B cell (primary cell): ENCODE data around the gene ELOVL3. TPM values are rescaled to one million over a fixed set of nuclear protein-coding genes. Genes with fewer than 3 reads are reported as not detected.

Experiments used
- ATAC-seq: fragments of 200-7000 bp; cut with Tn5 transposase; one replicate; pipeline ENCODE4 v1.10.0; 2021; ENCODE audit warnings: low read depth, mild to moderate bottlenecking, moderate number of reproducible peaks, moderate library complexity
- CTCF ChIA-PET: fragments of 350-600 bp; sonication (Branson Sonifier 250); formaldehyde crosslinking; loops from one replicate; lab custom pipeline; 2021; ENCODE audit warnings: antibody characterized with exemption, inconsistent platforms; lab: Charles Lee
- POLR2A ChIA-PET: fragments of 350-600 bp; sonication (Branson Sonifier 250); formaldehyde crosslinking; loops from one replicate; lab custom pipeline; 2021; ENCODE audit warnings: antibody characterized with exemption; lab: Charles Lee
- DNase-seq: peaks from one replicate; pipeline ENCODE4 v3.0.0; 2013
- H2AFZ ChIP-seq: 2 replicates; pipeline ENCODE4 v1.6.1; 2012; ENCODE audit warnings: mild to moderate bottlenecking, low read depth, low read length; ENCODE audit not compliant: insufficient read depth, poor library complexity, severe bottlenecking
- H3K27ac ChIP-seq, 2 donors: 1 replicate in 1 of 2; 2 replicates in 1 of 2; pipeline ENCODE4 v1.5.1; 2012 to 2013; ENCODE audit warnings: low read length in 2 of 2, mild to moderate bottlenecking in 2 of 2, moderate library complexity in 1 of 2
- H3K27me3 ChIP-seq, 4 experiments: fragments of 200-600 bp in 1 of 4; sonication (generic) in 1 of 4; replicated peaks in 1 of 4; 1 replicate in 2 of 4; 2 replicates in 2 of 4; pipeline versions ENCODE4 v1.6.1 to v1.7.0; 2013 to 2016; ENCODE audit warnings: low read length in 3 of 4, mild to moderate bottlenecking in 2 of 4, mixed read lengths in 1 of 4, moderate library complexity in 1 of 4; ENCODE audit not compliant: insufficient read depth in 4 of 4, control insufficient read depth in 3 of 4; ENCODE audit errors: control extremely low read depth in 1 of 4
- H3K36me3 ChIP-seq, 2 experiments: replicated peaks in 1 of 2; 1 replicate in 1 of 2; 2 replicates in 1 of 2; pipeline versions ENCODE4 v1.6.1 to v1.7.1; 2013; ENCODE audit warnings: low read length in 1 of 2; ENCODE audit not compliant: insufficient read depth in 2 of 2, control insufficient read depth in 1 of 2; ENCODE audit errors: control extremely low read depth in 1 of 2, extremely low read depth in 1 of 2
- H3K4me1 ChIP-seq, 2 donors: fragments of 200-600 bp in 1 of 2; sonication (generic) in 1 of 2; 1 replicate in 1 of 2; 2 replicates in 1 of 2; pipeline versions ENCODE4 v1.5.1 to v1.6.1; 2013 to 2017; ENCODE audit warnings: low read length in 2 of 2; ENCODE audit not compliant: control insufficient read depth in 2 of 2, insufficient read depth in 2 of 2
- H3K4me2 ChIP-seq: replicated peaks from 2 replicates; pipeline ENCODE3; 2012; ENCODE audit warnings: mild to moderate bottlenecking, low read depth, low read length; ENCODE audit not compliant: poor library complexity, severe bottlenecking
- H3K4me3 ChIP-seq, 5 experiments: fragments of 200-600 bp in 1 of 5; sonication (generic) in 1 of 5; 1 replicate in 3 of 5; 2 replicates in 2 of 5; pipeline versions ENCODE4 v1.5.1 to v1.7.0; 2011 to 2016; ENCODE audit warnings: low read length in 4 of 5, mild to moderate bottlenecking in 4 of 5, low read depth in 2 of 5, control low read depth in 1 of 5, moderate library complexity in 1 of 5; ENCODE audit not compliant: insufficient read depth in 1 of 5; ENCODE audit errors: control extremely low read depth in 1 of 5, extremely low read depth in 1 of 5
- H3K79me2 ChIP-seq: fragments of 200-600 bp; sonication (generic); one replicate; pipeline ENCODE4 v1.6.0; 2016; ENCODE audit warnings: low read length; ENCODE audit not compliant: control insufficient read depth, insufficient read depth
- H3K9ac ChIP-seq: fragments of 200-600 bp; sonication (generic); 2 replicates; pipeline ENCODE4 v1.6.1; 2017; ENCODE audit warnings: mild to moderate bottlenecking, low read length, moderate library complexity
- H3K9me3 ChIP-seq, 3 donors: one replicate each; pipeline versions ENCODE4 v1.6.1 to v1.7.1; 2013; ENCODE audit warnings: low read length in 2 of 3; ENCODE audit not compliant: control insufficient read depth in 2 of 3, insufficient read depth in 1 of 3; ENCODE audit errors: control extremely low read depth in 1 of 3
- H4K20me1 ChIP-seq: 2 replicates; pipeline ENCODE4 v1.6.0; 2012; ENCODE audit warnings: mild to moderate bottlenecking, low read length; ENCODE audit not compliant: insufficient read depth, control insufficient read depth, poor library complexity, severe bottlenecking
- H3K27ac Mint-ChIP-seq: one replicate; pipeline ENCODE4 v1.8.0; 2021; ENCODE audit warnings: mixed read lengths
- H3K27me3 Mint-ChIP-seq: one replicate; pipeline ENCODE4 v1.8.0; 2021; ENCODE audit warnings: mixed read lengths
- H3K4me1 Mint-ChIP-seq: one replicate; pipeline ENCODE4 v1.8.0; 2021; ENCODE audit warnings: mixed read lengths
- H3K4me3 Mint-ChIP-seq: one replicate; pipeline ENCODE4 v1.8.0; 2021; ENCODE audit warnings: mixed read lengths
- H3K9me3 Mint-ChIP-seq: one replicate; pipeline ENCODE4 v1.8.0; 2022; ENCODE audit warnings: mixed read lengths; ENCODE audit not compliant: insufficient read depth
- EZH2 ChIP-seq: IDR thresholded peaks from 2 replicates; pipeline ENCODE4 v1.6.1; 2012; ENCODE audit warnings: borderline replicate concordance, low read depth, mild to moderate bottlenecking, moderate library complexity, low read length; ENCODE audit not compliant: insufficient read depth, poor library complexity, severe bottlenecking
- WGBS: methylation state at CpG from one replicate; pipeline ENCODE4 v1.1.5; 2013; ENCODE audit warnings: missing lambda C conversion rate; ENCODE audit not compliant: insufficient coverage; 5-methylcytosine and 5-hydroxymethylcytosine counted together
- intact Hi-C: fragments of 100-400 bp; cut with micrococcal nuclease; formaldehyde crosslinking; loops from one replicate; pipeline ENCODE4 v1.10.0; 2022
- polyA plus RNA-seq: library from polyadenylated mRNA; depleted of rRNA; stranded (reverse); fragments of >200 nt; gene quantifications from 2 replicates; pipeline ENCODE4 v1.2.3, GENCODE V29; 2012
- total RNA-seq, 2 donors: library from RNA; stranded (reverse); fragments of 120-200 nt in 1 of 2; gene quantifications; 1 replicate in 1 of 2; 2 replicates in 1 of 2; pipeline versions ENCODE4 v1.2.3 to v1.2.4, GENCODE V29; 2013 to 2022
- TF ChIP-seq, protein P1 (sequence below): fragments of 200-600 bp; IDR thresholded peaks from one replicate; pipeline ENCODE4 v1.8.0; 2022; ENCODE audit warnings: antibody characterized with exemption, mild to moderate bottlenecking

Gene ELOVL3
- total and polyA plus RNA-seq, 2 donors (not counting 1 experiment from before 2014, with no cell fraction given): not detected

DNA sequence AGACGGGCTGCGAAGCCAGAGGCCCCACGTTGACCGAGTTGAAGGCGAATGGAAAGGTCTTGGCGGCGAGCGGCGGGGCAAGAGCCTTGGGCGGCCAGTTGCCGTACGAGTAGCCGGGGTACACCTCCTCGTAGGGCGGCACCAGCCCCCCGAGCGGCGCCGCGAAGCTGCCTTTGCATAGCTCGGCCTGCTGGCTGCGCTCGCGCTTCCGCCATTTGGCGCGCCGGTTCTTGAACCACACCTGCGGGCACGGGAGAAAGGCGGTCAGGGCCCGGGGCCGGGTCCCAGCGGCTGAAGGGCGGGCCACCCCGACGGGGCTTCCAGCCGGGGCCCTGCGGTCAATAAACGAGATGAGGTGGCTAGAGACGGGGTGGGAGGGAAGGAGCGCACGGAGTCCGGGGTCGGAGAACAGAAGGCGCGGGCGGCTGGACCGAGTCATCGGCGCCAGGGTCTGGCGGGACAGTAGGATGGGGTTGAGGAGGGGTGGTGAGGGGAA lies 4.8 kb downstream of the ELOVL3 start:
- peak overlapping the region; percentile 5 to 69 (median 53) for H3K4me3 ChIP-seq
- H2AFZ ChIP-seq: peak overlapping the region; percentile 91
- DNase-seq: peak; percentile 75
- peaks cover 0 to 74% (median 42%) of the 10 kb centered on the region in 4 experiments for H3K27me3 ChIP-seq
- ChIA-PET CTCF (interaction anchor here (1.2 to 11.2 kb wide), 20 partner anchors 9 to 352 kb away, joined by 3 to 391 read pairs (median 14); partner anchors contain the start of genes FBXL15, GBF1, NFKB2 and PITX3), POLR2A (interaction anchor here (0.6 to 2.0 kb wide), 2 partner anchors 11 to 14 kb away, joined by 8 to 9 read pairs; partner anchors contain the start of gene GBF1)
- Mint-ChIP-seq H3K27ac (no peak overlapping the region), H3K27me3 (peaks cover 67% of the 10 kb centered on the region), H3K4me3 (peak overlapping the region; percentile 90), H3K4me1 (peaks cover 32% of the 10 kb centered on the region), H3K9me3 (no peaks in the 10 kb centered on the region)
- peaks cover 0 to 22% (median 0%) of the 10 kb centered on the region in 3 donors for H3K9me3 ChIP-seq
- H3K4me1 ChIP-seq: peaks cover 29 to 34% of the 10 kb centered on the region in 2 donors
- H3K4me2 ChIP-seq: peak overlapping the region; percentile 100
- WGBS: 3% methylated on average over 48 of the region's 52 CpGs
- no peaks in the 10 kb centered on the region for H3K36me3 ChIP-seq
- TF ChIP-seq, protein P1, sequence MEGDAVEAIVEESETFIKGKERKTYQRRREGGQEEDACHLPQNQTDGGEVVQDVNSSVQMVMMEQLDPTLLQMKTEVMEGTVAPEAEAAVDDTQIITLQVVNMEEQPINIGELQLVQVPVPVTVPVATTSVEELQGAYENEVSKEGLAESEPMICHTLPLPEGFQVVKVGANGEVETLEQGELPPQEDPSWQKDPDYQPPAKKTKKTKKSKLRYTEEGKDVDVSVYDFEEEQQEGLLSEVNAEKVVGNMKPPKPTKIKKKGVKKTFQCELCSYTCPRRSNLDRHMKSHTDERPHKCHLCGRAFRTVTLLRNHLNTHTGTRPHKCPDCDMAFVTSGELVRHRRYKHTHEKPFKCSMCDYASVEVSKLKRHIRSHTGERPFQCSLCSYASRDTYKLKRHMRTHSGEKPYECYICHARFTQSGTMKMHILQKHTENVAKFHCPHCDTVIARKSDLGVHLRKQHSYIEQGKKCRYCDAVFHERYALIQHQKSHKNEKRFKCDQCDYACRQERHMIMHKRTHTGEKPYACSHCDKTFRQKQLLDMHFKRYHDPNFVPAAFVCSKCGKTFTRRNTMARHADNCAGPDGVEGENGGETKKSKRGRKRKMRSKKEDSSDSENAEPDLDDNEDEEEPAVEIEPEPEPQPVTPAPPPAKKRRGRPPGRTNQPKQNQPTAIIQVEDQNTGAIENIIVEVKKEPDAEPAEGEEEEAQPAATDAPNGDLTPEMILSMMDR: no peak
- peak; percentile 26 for TF ChIP-seq EZH2
- no peak overlapping the region for H3K27ac ChIP-seq
- intact Hi-C loops: loop anchor here (1.0 kb wide), 1 partner anchor 168 kb away; no protein-coding TSS in a partner anchor
- ATAC-seq: peak; percentile 18
- H3K79me2 ChIP-seq: no peaks in the 10 kb centered on the region
- peak overlapping the region; percentile 69 for H3K9ac ChIP-seq
- no peaks in the 10 kb centered on the region for H4K20me1 ChIP-seq
